OCI-LY1 (cell line): ENCODE data around the gene ARHGAP33.
"Not testable (repeated sequence)": the region's sequence is repeated elsewhere in the genome, so short reads cannot be mapped to it uniquely, and the experiment has no call there.

Experiments
- H2AFZ ChIP-seq: fragments of 200-600 bp; sonication (generic), shearing (Covaris generic); 2 replicates; pipeline ENCODE4 v1.6.0; 2014; ENCODE audit warnings: antibody characterized with exemption, mild to moderate bottlenecking, low read length
- H3F3A ChIP-seq: fragments of 200-600 bp; sonication (generic), shearing (Covaris generic); 2 replicates; pipeline ENCODE4 v1.6.0; 2014; ENCODE audit warnings: mild to moderate bottlenecking, antibody characterized with exemption, low read length, moderate library complexity; ENCODE audit not compliant: insufficient read depth
- H3K27ac ChIP-seq: fragments of 200-600 bp; sonication (generic); 2 replicates; pipeline ENCODE4 v1.5.1; 2014; ENCODE audit warnings: low read length, mixed run types, mild to moderate bottlenecking, low read depth; ENCODE audit not compliant: poor library complexity, severe bottlenecking
- H3K27me3 ChIP-seq: fragments of 200-600 bp; sonication (generic); 2 replicates; pipeline ENCODE4 v1.6.0; 2014; ENCODE audit warnings: antibody characterized with exemption, mild to moderate bottlenecking, low read length, moderate library complexity; ENCODE audit not compliant: insufficient read depth
- H3K36me3 ChIP-seq: fragments of 200-600 bp; sonication (generic); 2 replicates; pipeline ENCODE4 v1.6.1; 2014; ENCODE audit warnings: mild to moderate bottlenecking, antibody characterized with exemption, low read length, moderate library complexity, mixed read lengths; ENCODE audit not compliant: insufficient read depth
- H3K4me1 ChIP-seq: fragments of 200-600 bp; sonication (generic); 2 replicates; pipeline ENCODE4 v1.5.1; 2014; ENCODE audit warnings: mild to moderate bottlenecking, low read length, moderate library complexity; ENCODE audit not compliant: insufficient read depth, severe bottlenecking
- H3K4me2 ChIP-seq: fragments of 200-600 bp; sonication (generic), shearing (Covaris generic); 2 replicates; pipeline ENCODE4 v1.6.1; 2014; ENCODE audit warnings: low read length
- H3K4me3 ChIP-seq: fragments of 200-600 bp; sonication (generic); 2 replicates; pipeline ENCODE4 v1.5.1; 2014; ENCODE audit warnings: low read length, low read depth, mild to moderate bottlenecking, mixed read lengths; ENCODE audit not compliant: poor library complexity, severe bottlenecking
- H3K79me2 ChIP-seq: fragments of 200-600 bp; shearing (Covaris generic); 2 replicates; pipeline ENCODE4 v1.6.1; 2016; ENCODE audit warnings: mixed run types, low read length, mixed read lengths; ENCODE audit not compliant: insufficient read depth
- H3K9ac ChIP-seq: fragments of 200-600 bp; sonication (generic), shearing (Covaris generic); 2 replicates; pipeline ENCODE4 v1.6.1; 2014; ENCODE audit warnings: mild to moderate bottlenecking, low read length, mixed read lengths
- H3K9me2 ChIP-seq: fragments of 200-600 bp; sonication (generic), shearing (Covaris generic); 2 replicates; pipeline ENCODE4 v1.6.1; 2014; ENCODE audit warnings: low read depth, mild to moderate bottlenecking, low read length, mixed read lengths
- H3K9me3 ChIP-seq: fragments of 200-600 bp; shearing (Covaris generic); 2 replicates; pipeline ENCODE4 v1.6.1; 2014; ENCODE audit warnings: low read length, mixed read lengths
- H4K20me1 ChIP-seq: fragments of 200-600 bp; sonication (generic), shearing (Covaris generic); 2 replicates; pipeline ENCODE4 v1.6.0; 2016; ENCODE audit warnings: mild to moderate bottlenecking, low read length; ENCODE audit not compliant: insufficient read depth
- CTCF ChIP-seq: fragments of 200-600 bp; sonication (generic), shearing (Covaris generic); IDR thresholded peaks from 2 replicates; pipeline ENCODE4 v1.5.1; 2017; ENCODE audit warnings: mild to moderate bottlenecking, antibody characterized with exemption, low read length, moderate library complexity, mixed read lengths
- EZH2 ChIP-seq: fragments of 200-600 bp; sonication (generic), shearing (Covaris generic); IDR thresholded peaks from 2 replicates; pipeline ENCODE4 v1.8.0; 2017; ENCODE audit warnings: borderline replicate concordance, mixed run types, mild to moderate bottlenecking, antibody characterized with exemption, low read length, moderate library complexity, mixed read lengths

The ARHGAP33 gene

GRCh38 chr19:35792888-35793287, 17.5 kb downstream of the ARHGAP33 start:
- no peaks in the 10 kb centered on the region for H3K4me1 ChIP-seq
- no peaks in the 10 kb centered on the region for H3K36me3 ChIP-seq
- H3F3A ChIP-seq = no peaks in the 10 kb centered on the region; the same call in 1 of the 2 replicates
- H3K27me3 ChIP-seq = no peaks in the 10 kb centered on the region
- H4K20me1 ChIP-seq = no peaks in the 10 kb centered on the region
- no peak overlapping the region for H3K4me2 ChIP-seq
- H3K9me2 ChIP-seq = no peaks in the 10 kb centered on the region
- H3K79me2 ChIP-seq = no peaks in the 10 kb centered on the region
- H3K4me3 ChIP-seq = no peak overlapping the region
- no peak overlapping the region for H2AFZ ChIP-seq
- no peaks in the 10 kb centered on the region for H3K9me3 ChIP-seq
- TF ChIP-seq EZH2 = no peak
- TF ChIP-seq CTCF = no peak
- no peak overlapping the region for H3K9ac ChIP-seq
- no peak overlapping the region for H3K27ac ChIP-seq

GRCh38 chr19:35793381-35794165, 18.2 kb downstream of the ARHGAP33 start:
- H3K36me3 ChIP-seq = no peaks in the 10 kb centered on the region
- no peak overlapping the region for H3K9ac ChIP-seq
- H3K27me3 ChIP-seq = no peaks in the 10 kb centered on the region
- H2AFZ ChIP-seq = no peak overlapping the region
- H3K4me2 ChIP-seq = no peak overlapping the region
- H4K20me1 ChIP-seq = no peaks in the 10 kb centered on the region
- no peaks in the 10 kb centered on the region for H3K79me2 ChIP-seq
- no peaks in the 10 kb centered on the region for H3K9me2 ChIP-seq
- H3K9me3 ChIP-seq = no peaks in the 10 kb centered on the region
- H3F3A ChIP-seq = no peaks in the 10 kb centered on the region; the same call in 1 of the 2 replicates
- no peak for TF ChIP-seq CTCF
- TF ChIP-seq EZH2 = no peak
- H3K27ac ChIP-seq = no peak overlapping the region
- H3K4me1 ChIP-seq = no peaks in the 10 kb centered on the region
- no peak overlapping the region for H3K4me3 ChIP-seq

- H3K4me3 ChIP-seq, H3K9ac ChIP-seq, H3K79me2 ChIP-seq, H2AFZ ChIP-seq, H3K4me1 ChIP-seq, H3K9me3 ChIP-seq, H3K27me3 ChIP-seq, H3K4me2 ChIP-seq, H3K27ac ChIP-seq, H3K9me2 ChIP-seq, H3K36me3 ChIP-seq, H4K20me1 ChIP-seq, H3F3A ChIP-seq: not testable (repeated sequence)
Observed at GRCh38 chr19:35795564-35795963, 20.2 kb downstream of the ARHGAP33 start.
